Lower leg skin (tissue), 4 donors: ENCODE data around the gene PSMD6. TPM values are rescaled to one million over a fixed set of nuclear protein-coding genes. Genes with fewer than 3 reads are reported as not detected.

Experiments
- DNase-seq, 2 donors: peaks; one replicate each; pipeline ENCODE4 v3.0.0-alpha.2; 2019; ENCODE audit warnings: low spot score in 2 of 2
- H3K4me3 ChIP-seq: fragments of 200-600 bp; sonication (generic); 2 replicates; pipeline ENCODE4 v1.5.1; 2017; ENCODE audit warnings: mild to moderate bottlenecking, low read depth; ENCODE audit not compliant: poor library complexity, severe bottlenecking
- POLR2A ChIP-seq, 2 donors: fragments of 450-650 bp; IDR thresholded peaks; one replicate each; pipeline ENCODE4 v1.6.1; 2016 to 2017; ENCODE audit warnings: antibody characterized with exemption in 2 of 2, mild to moderate bottlenecking in 1 of 2, moderate library complexity in 1 of 2
- WGBS, 2 donors: methylation state at CpG; one replicate each; pipeline ENCODE4 v1.1.5; 2018; 5-methylcytosine and 5-hydroxymethylcytosine counted together
- intact Hi-C: fragments of 100-400 bp; cut with DNase I; formaldehyde crosslinking; loops from one replicate; pipeline ENCODE4 v1.15.0; 2023; ENCODE audit warnings: low total_unique reads
- total RNA-seq, 4 donors: library from RNA; depleted of rRNA; stranded (reverse); fragments of >200 nt; gene quantifications; one replicate each; pipeline ENCODE4 v1.1.0, GENCODE V29; 2016
- TF ChIP-seq, protein P1 (sequence below), 3 donors: fragments of 450-650 bp; IDR thresholded peaks; one replicate each; pipeline ENCODE4 v1.5.1; 2016; ENCODE audit warnings: antibody characterized with exemption in 3 of 3, mild to moderate bottlenecking in 3 of 3, moderate library complexity in 2 of 3

The PSMD6 gene
- total RNA-seq, 4 donors from 2014 or later: 61.6 to 81.2 (median 67.1) TPM

DNA sequence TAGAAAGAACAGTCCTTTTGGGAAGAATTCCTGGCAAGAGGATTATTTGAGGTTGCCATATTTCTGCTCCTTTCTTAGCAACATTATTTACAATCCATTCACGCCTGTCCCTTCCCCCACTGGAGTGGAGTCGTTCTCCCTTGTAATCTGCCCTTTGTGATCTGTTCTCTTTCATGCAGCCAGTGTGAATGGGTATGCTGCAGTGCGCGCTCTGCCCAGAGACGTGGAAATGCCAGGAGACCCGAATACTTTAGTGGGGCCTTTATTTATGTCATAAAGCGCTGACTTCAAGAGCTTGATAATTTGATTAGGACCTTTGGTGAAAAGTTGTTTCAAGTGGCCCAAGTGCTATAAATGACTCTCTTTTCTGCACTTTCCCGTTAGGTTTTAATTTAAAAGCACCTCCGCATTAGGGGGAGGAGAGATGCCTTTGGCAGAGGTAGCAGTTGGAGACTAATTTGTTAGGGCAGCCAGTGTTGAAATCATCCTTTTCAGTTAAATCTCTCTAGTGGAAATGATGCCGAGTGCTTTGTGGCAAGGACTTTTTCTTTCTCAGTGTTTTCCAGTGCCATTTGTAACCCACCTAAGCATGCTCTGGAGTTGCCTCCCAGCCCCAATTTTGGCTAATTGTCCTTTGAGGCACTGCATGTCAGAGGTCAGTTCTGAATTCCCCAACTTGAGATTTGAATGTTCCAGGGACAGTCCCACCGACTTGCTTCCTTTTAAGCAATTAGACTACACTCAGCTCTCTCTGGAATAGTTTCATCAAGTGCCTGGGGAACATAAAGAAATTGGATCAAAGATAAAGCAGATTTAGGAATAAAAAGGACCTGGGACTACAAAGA is 52.4 kb downstream of the PSMD6 start:
- 55 to 56% methylated on average over 11 of the region's 11 CpGs for WGBS, 2 donors
- TF ChIP-seq POLR2A (IDR thresholded peaks at IDR 0.05): no peak
- TF ChIP-seq, protein P1, sequence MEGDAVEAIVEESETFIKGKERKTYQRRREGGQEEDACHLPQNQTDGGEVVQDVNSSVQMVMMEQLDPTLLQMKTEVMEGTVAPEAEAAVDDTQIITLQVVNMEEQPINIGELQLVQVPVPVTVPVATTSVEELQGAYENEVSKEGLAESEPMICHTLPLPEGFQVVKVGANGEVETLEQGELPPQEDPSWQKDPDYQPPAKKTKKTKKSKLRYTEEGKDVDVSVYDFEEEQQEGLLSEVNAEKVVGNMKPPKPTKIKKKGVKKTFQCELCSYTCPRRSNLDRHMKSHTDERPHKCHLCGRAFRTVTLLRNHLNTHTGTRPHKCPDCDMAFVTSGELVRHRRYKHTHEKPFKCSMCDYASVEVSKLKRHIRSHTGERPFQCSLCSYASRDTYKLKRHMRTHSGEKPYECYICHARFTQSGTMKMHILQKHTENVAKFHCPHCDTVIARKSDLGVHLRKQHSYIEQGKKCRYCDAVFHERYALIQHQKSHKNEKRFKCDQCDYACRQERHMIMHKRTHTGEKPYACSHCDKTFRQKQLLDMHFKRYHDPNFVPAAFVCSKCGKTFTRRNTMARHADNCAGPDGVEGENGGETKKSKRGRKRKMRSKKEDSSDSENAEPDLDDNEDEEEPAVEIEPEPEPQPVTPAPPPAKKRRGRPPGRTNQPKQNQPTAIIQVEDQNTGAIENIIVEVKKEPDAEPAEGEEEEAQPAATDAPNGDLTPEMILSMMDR (IDR thresholded peaks at IDR 0.05): no peak
- intact Hi-C loops: no loop called here
- no peak overlapping the region for H3K4me3 ChIP-seq
- DNase-seq: no peak

DNA sequence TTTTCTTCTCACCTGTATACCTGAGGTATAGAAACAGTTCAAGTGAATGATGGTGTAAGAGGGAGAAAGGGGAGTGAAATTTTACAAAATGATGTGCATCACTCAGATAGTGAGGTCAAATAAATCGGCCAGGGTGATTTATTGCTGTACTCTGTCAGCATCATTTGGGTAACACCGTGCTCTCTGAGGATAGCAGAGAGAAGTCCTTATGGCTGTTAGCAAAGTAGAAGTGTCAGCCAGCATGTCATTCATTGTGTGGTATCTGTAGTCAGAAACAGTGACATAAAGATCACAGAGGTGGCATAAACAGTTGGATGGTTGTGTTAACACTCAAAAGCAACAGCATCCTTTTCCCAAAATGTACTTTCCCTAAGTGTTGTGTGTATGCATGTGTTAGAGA is 53.4 kb downstream of the PSMD6 start:
- intact Hi-C loops: no loop called here
- no peak for DNase-seq
- H3K4me3 ChIP-seq: no peak overlapping the region
- no peak for TF ChIP-seq POLR2A (IDR thresholded peaks at IDR 0.05)
- TF ChIP-seq, protein P1 (IDR thresholded peaks at IDR 0.05): no peak
- WGBS, 2 donors: 12 to 23% methylated on average over 2 of the region's 2 CpGs

DNA sequence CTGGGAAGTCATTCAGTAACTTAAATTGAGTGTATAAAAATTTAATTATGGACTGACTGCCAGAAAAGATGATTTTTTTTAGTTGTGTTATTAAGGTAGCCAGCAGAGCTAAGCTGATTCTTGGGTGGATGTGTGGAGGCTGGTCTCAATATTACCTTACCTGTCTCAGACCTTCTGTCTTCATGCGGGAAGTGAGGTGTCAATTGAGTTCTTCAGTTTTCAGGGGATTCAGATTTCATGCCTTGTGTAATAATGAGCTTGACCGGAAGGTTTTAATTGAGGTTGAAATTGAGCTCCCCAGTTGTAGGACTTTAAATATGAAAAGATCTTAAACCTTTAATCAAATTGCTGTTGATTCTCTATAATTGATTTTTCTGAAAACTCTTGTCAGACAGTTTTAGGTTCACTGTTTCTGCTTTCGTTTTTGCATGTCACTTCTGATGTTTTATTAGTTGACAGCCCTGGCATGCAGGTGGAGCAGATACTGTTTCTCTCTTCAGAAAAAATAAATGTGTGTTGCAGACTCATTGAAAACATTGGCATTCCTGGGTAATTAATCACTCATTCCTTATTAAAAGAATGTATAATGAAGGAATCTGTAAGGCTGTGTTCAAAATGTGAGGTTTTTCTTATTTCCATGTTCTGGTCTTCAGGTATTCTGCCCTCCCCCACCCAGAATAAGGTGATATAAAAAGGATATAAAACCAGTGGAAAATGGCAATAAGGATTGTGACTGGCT is 54.5 kb downstream of the PSMD6 start:
- DNase-seq: no peak
- no peak overlapping the region for H3K4me3 ChIP-seq
- TF ChIP-seq POLR2A (IDR thresholded peaks at IDR 0.05): no peak
- TF ChIP-seq, protein P1 (IDR thresholded peaks at IDR 0.05): no peak
- 31 to 32% methylated on average over 3 of the region's 3 CpGs for WGBS, 2 donors
- intact Hi-C loops: no loop called here

DNA sequence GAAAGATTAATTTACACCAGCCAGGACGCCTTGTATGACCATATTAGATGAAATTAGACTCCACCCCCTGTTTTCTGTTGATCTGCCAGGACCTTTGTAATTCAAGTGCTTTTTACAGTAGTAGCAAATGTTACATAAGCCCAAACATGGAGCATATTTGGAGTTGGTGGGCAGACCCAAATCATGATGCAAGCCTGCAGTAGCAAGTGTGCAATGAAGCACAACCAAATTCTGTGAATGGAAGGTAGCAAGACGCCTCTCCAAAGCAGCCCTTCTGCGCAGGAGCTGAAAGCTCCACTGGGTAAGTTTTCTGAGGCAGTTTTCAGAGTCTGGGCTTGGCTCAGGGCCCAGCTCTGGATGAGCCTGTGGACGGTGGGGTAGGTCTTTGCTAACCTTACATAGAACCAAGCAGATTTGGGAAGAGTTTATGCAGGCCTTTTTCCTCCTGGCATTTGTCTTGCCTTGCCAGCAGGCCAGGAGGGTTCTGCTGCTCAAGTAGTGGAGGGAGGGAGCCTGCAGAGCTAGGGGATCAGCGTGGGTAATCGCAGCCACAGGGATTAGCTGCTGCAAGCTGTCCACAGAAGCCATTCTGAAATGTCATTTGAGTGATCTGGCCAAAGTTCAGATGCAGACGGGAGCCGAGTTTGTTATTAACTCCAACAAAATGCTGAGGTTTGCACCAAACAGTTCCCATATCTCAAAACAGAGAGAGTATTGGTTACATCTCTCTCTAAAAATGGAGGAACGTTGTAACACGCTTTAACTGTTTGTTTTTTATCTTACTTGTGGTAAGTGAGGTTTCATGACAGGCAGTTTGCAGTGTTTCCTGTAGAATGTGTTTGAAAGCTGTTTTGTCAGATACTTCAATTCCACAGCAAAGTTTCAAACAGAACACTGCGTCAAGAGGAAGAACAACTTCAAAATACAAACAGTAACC is 55.4 kb downstream of the PSMD6 start:
- DNase-seq: peak; percentile 35 to 87

DNA sequence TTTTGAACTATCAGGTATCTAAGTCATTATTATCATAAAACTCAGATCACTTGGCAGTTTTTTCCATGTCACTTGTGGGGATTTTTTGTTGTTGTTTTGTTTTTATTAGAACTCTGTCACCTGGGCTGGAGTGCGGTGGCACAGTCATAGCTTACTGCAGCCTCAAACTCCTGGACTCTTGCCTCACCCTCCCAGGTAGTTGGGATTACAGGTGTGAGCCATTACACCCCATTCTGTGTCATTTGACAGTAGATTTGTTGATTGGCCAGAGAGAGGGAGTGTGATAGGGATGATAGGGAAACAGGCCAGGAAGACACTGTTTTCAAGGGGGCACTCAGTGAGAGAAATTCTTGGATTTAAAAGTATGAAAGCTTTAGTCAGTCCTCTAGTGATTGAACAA is 56.4 kb downstream of the PSMD6 start:
- intact Hi-C loops: no loop called here
- WGBS, 2 donors: 88 to 91% methylated on average over 1 of the region's 1 CpG
- TF ChIP-seq, protein P1 (IDR thresholded peaks at IDR 0.05): no peak
- no peak for TF ChIP-seq POLR2A (IDR thresholded peaks at IDR 0.05)
- no peak overlapping the region for H3K4me3 ChIP-seq
- DNase-seq: no peak

More for the DNA sequence above, 55.4 kb downstream of the PSMD6 start:
- intact Hi-C loops: no loop called here
- H3K4me3 ChIP-seq: no peak overlapping the region
- 12 to 16% methylated on average over 11 of the region's 11 CpGs for WGBS, 2 donors
- TF ChIP-seq, protein P1 (IDR thresholded peaks at IDR 0.05): no peak
- no peak for TF ChIP-seq POLR2A (IDR thresholded peaks at IDR 0.05)
